HCEC 1CT (cell line): ENCODE data around the gene SLX4IP.
"Not testable (repeated sequence)": the region's sequence is repeated elsewhere in the genome, so short reads cannot be mapped to it uniquely, and the experiment has no call there.

Source experiments
- DNase-seq: peaks from one replicate; pipeline ENCODE4 v3.0.0-alpha.2; 2017

The SLX4IP gene

DNA sequence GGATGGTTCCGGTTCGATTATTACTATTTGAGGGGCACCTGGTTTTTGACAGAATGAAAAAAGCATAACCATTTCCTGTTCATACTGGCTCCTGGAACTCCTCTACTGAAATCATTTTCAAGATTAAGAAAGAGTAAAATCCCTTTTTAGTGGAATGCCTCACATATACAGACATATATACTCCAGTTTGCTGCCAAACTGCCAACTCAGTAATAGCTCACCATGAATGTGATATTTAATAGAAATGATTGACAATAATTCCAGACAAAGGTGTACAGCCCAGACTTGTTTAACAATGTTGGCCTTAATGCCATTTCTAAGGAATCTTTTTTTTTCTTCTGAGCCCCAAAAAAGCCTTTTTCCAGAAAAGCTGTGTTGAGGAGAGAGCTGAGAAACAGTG, 145.6 kb downstream of the SLX4IP start:
- no peak for DNase-seq

DNA sequence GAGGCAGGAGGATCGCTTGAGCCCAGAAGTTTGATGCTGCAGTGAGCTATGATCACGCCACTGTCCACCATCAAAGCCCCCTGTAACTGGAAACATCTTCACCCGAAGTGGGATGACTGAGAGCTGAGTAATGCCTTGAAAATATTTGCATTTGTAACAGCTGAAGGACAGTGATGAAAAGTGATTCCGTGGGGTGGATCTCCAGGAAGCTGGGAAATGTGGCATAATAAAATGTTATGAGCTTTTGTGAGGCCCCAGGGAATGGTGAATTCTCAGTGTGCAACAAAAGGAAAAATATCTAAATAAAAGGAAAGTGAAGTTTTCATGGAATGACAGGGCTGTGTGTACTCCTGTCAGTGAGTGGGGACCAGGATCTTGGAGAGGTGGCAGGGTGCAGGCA, 146.7 kb downstream of the SLX4IP start:
- peak; percentile 72 for DNase-seq

GRCh38 chr20:10584371-10584770, 149.3 kb downstream of the SLX4IP start:
- no peak for DNase-seq

DNA sequence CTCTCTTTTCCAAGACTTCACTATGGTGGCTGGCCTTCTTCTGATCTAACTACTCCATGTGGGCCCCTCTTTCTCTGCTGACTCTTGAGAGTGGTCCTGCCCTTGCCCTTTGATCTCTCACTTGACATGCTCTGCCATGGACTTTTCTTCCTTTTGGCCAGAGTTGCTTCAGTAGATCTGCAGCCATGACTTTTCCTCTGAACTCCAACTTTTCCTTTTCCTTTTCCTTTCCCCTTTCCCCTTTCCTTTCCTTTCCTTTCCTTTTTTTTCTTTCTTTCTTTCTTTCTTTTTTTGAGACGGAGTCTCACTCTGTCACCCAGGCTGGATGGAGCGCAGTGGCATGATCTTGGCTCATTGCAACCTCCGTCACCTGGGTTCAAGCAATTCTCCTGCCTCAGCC, 150.2 kb downstream of the SLX4IP start:
- DNase-seq = no peak

- no peak for DNase-seq
These were observed 151.2 kb downstream of the SLX4IP start for GRCh38 chr20:10586296-10586695.

DNA sequence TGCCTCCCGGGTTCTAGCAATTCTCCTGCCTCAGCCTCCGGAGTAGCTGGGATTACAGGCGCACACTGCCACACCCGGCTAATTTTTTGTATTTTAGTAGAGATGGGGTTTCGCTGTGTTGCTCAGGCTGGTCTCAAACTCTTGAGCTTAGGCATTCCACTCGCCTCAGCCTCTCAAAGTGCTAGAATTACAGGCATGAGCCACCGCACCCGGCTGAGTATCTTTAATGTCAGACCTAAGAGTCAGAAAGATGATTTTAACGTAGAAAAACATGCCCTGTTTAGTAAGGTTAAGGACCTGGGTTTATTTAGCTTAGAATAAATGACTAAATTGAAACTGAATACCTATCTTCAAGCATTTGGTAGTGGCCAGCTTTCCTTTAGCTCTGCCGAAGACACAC, 155.3 kb downstream of the SLX4IP start:
- DNase-seq = not testable (repeated sequence)

DNA sequence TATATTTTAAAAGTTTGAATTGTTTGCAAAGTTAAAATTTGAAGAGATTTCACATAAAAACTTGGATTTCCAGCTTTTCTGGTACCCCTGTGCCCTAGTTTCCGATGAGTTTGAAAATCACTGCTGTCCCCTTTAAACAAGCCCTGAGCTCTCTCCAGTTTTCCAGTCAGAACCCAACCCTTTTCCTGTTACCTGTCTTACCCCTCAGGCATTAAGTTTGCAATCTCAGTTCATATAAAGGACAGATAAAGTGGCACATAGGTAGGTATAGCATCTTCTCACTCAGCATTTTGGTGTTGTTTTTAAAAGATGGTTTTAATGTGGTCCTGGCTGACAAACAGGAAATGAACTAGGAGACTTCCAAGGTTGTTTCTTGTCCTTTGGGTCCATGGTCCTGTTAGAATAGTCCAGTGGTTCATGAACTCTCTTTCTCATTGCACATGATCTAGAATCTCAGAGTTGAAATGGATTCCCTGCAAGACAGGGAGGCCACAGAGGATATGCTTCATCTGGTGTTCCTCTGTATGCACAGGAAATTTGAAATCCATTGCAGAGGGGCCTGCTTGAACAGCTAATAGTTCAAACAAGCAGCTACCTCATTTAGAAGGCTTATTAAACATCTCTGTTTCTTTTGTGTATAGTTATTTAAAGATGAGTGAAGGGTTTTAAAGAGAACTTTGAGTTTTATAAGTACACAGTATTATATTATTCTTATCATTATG, 156.0 kb downstream of the SLX4IP start:
- no peak for DNase-seq

DNA sequence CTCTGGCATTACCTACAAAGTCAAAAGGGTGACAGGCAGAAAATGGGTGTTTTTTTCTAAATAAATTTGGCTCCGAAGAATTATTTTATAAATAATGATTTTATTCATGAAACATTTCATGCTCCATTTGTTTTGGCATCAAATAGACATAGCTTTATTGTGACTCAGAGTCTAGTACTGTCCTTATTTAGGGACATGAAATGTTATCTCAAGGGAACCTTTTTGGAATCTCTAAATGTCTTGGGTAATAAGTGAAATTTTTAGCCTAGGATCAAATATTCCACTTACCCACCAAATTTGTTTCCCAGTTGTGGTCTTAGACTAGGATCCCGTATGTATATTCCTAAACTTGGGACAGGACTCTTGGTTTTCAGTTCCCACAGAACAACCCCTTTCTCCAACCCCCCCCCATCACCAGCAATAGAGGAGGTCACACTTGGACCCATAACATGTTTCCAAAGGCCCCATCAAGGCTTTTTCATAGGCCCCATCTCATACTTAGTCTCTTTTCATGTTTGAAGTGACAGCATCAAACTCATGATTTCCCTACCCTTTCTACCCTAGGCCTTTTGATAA, 156.9 kb downstream of the SLX4IP start:
- DNase-seq = peak; percentile 73

- no peak for DNase-seq
These were observed 159.3 kb downstream of the SLX4IP start for GRCh38 chr20:10594296-10594868.

GRCh38 chr20:10595266-10595665, 160.2 kb downstream of the SLX4IP start:
- no peak for DNase-seq

GRCh38 chr20:10595985-10596384, 160.9 kb downstream of the SLX4IP start:
- no peak for DNase-seq

- peak; percentile 82 for DNase-seq
These were observed 161.6 kb downstream of the SLX4IP start for GRCh38 chr20:10596710-10597121.

DNA sequence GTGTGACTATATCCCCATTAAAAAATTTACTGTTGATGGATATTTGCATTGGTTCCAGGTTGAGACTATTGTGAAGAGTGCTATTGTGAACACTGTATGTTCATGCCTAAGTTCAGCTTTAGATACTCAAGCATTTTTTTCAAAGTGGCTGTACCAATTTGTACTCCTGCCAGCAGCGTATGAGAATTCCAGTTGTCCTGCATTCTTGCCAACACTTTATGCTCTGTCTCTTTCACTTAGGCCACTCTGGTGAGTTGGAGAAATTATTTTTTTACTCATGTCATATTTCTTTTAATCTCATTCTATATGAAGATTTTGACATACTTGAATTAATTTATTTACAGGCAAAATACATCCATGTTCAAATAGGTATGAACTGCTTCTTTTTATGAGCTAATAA, 162.5 kb downstream of the SLX4IP start:
- no peak for DNase-seq

DNA sequence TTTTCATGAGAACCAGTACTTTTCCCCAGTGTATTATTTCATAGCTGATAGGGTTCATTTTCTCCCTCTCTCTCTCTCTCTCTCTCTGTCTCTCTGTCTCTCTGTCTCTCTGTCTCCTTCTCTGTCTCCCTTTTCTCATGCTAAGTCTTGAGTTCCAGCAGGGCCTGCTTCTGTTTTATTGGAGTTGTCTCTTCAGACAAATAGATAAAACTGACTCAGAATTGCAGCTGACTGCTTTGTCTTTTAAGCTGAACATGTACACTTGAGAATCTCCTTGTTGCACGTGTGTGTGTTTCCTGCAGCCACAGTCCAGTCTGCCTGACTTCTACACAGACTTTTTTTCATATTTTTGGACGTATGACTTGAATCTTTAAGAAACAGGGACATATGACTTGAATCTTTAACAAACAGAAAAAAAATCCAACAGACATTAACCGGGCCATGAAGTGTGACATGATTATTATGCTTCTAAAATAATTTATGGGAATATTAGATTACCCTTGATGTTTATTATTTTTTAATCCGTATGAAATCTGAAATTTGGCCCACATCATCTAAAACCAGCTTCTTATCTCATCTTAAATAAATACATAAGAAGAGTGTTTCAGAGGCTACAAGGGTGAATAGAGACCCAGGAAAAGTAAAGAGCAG, 167.2 kb downstream of the SLX4IP start:
- DNase-seq = no peak

GRCh38 chr20:10603378-10603777, 168.3 kb downstream of the SLX4IP start:
- DNase-seq = no peak

DNA sequence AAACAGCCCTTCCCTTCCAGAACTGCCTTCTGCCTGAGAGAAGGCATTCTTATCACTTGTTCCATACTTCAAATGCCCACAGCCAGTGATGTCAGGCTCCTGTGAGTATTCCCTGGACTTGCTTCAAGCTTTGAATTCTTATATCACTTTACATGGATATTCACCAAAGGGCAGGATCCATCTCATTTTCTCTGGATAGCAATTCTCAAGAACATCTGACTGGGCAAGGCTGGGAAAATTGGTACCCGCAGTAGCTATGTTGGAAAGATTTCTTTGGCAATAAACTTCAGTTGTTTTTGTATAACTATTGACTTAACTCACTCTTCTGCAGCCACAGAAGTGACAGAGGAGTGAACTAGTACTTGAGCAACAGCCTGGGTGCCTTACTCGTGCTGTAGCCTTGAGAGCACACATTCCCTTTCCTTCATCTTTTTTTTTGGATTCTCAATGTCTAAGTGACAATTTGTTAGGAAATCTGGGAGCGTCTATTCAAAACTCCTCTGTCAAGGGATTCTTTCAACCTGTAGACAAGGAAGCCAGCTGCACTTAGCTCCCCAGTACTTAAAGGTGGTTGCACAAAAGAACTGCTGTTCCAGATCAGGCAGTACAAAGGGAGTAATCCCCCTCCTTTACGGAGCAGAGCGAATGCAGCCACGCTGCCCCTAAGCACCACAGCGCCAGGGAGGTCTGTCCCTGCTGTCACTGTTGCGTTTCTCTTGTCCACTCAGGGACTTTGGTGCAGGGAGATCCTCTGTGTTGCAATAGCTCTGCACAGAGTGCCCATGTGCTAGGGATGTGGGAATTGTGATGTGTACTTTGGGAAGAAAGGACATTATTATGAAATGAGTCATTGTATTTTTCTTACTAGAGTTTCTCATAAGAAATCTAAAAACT, 169.1 kb downstream of the SLX4IP start:
- DNase-seq = peak; percentile 94

DNA sequence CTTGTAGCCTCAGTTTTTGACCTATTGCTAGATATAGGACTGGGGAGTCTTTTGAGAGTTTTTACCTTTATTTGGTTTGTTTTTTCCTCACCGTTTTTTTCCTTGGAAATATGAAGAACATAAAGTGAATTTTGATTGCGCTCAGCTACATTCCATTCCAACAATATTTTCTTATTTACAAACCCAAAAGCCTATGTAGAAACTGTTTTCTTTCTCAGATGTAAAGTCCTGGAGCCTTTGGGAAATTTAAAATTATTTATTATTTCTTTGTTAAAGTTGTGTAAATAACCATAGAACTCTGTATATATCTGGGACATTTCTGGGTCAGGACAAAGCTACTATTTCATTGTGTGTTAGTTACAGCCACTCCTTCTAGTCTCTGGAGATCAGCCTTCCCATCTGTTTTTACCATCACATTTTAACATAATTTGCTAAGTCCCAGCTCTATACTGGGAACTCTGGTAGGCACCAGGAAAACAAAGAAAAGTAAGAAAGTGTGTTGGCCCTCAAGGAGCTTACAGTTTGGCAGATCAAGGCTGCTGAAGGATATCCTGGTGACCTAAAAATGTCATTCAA, 169.8 kb downstream of the SLX4IP start:
- no peak for DNase-seq

DNA sequence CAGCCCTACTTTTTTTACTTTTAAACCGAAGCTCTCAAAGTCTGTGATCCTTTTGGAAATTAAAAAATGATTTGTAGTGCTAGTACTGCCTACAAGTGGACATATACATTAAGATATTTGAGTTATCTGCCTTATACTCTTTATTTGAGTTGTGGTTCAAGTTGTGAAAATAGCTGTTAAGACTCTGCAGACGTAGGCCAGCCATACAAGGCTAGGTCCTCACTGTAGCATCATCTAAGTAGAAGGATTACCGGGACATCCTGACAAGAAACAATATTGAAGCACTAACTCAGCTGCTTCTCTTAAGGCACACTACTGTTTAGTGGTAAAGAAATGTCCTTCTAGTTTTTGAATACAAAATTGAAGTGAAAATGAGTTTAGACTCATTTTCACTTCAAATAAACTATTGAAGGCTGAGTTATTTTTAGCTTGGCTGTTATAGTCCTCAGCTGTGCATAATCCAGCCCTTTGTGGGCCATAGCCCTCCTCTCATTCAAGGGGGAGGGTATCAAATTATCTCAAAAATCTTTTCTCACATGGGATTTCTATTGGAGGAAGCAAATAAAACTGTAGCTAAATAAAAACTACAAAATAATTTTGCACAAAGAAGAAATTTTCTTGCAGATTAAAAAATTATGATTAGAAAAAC, 170.6 kb downstream of the SLX4IP start:
- no peak for DNase-seq

DNA sequence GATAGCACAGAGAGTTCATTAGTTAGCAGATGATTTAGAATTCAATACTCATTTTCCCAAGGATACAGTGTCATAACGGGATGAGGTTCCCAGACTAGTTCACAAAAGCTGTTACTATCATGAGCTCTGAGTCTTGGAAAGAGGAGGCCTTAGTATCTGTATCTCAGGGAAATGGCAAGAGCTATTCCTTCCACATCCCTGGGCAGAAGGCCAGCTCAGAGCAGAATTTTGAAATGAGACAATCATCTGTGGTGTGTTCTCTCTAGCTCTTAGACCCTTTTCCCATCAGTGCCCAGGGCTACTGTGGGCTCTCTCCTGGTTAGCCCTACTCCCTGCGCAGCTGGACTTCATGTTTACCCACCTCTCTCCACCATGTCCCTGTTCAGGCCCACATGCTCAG, 174.2 kb downstream of the SLX4IP start:
- peak; percentile 61 for DNase-seq

DNA sequence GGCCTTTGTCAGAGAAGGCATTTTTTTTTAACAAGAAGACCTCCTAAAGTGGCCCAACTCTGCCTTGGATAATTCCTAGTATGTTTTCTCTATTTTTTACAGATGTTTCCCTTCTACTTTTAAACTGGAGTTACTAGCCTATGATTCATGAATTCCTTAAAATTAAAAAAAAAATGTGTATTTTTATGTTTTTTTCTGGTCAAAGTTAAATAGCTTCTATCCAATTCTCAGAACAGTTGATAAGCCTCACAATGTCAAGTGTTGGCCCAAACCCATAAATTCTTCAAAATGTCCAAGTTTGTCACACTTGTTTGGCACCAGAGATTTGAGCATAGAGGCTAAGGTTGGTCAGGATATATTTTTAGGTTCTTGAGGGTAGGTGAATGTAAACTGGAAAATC, 174.7 kb downstream of the SLX4IP start:
- DNase-seq = peak; percentile 70

DNA sequence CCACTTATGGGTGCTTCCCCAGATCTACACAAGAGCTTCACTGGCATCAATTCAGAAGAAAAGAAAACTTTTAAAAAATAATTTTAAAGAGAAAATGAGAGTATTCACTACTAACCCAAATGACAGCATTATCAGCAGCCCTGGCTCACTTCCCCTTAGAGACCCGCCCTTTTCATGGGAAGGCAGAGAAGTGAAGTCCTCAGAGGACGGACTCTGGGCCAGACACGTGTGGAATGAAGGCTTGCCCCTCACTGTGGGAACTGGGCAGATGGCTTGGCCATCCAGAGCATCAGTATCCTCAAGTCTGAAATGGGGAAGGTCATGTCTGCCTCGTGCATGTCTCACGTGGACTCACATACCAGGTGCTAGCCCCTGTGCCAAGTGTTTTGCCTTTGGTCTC, 175.1 kb downstream of the SLX4IP start:
- no peak for DNase-seq

- DNase-seq = peak; percentile 72
These were observed 176.3 kb downstream of the SLX4IP start for GRCh38 chr20:10611357-10611756.
